Erythroblast (primary cell): ENCODE data around the gene TBL1Y.

Source experiments
- GATA1 ChIP-seq: IDR thresholded peaks from 2 replicates; pipeline ENCODE4 v1.6.1; 2011; ENCODE audit warnings: low read depth, mild to moderate bottlenecking, control low read depth, low read length, moderate library complexity
- POLR2A ChIP-seq: IDR thresholded peaks from 2 replicates; pipeline ENCODE4 v1.6.1; 2011; ENCODE audit warnings: mild to moderate bottlenecking, low read length

DNA sequence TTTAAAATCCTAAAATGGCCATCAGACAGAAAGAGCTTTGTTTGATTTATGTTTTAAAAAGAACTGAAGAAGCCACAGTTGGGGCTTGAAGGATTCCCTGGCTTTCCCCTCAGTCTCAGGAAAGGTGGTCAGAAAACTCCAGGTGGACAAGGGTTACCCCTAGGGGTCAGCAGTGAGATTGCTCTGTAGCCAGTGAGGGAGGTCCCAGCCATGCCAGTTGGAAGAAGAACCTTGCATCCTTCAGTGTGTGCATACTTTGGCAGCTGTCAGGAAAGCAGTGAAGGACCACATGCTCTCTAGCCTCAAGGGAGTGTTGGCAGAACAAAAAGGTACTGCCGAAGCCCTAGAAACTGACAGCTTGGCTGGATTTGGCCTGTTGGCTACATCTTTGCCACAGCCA is 182.3 kb downstream of the TBL1Y start:
- TF ChIP-seq POLR2A (no peak), GATA1 (no peak)
